Measurements from ENCODE around the gene QPCTL. TPM values are rescaled to one million over a fixed set of nuclear protein-coding genes. Genes with fewer than 3 reads are reported as not detected.

The QPCTL gene
- total RNA-seq = 27.4 and 27.6 TPM in 2 replicates

GRCh38 chr19:45692187-45693105, at the start of gene QPCTL:
QPCTL (plus strand) TSS chr19:45692666; CDS start chr19:45692704, 38 bp downstream.

GRCh38 chr19:45667620-45668341, 24.7 kb upstream of the QPCTL start, which contains the start of gene GIPR:
GIPR (plus strand) TSS chr19:45668221; CDS start chr19:45669521, 1,300 bp downstream.

GRCh38 chr19:45691516-45692186, 815 bp upstream of the QPCTL start, which contains the start of gene SNRPD2:
SNRPD2 (minus strand) TSS chr19:45691953; CDS start chr19:45691888, 65 bp downstream.

GRCh38 chr19:45730368-45731288, 38.2 kb downstream of the QPCTL start, which contains the start of gene FBXO46:
FBXO46 (minus strand) TSS chr19:45730896; CDS start chr19:45713495, 17,401 bp downstream.

GRCh38 chr19:45733160-45733810, 40.8 kb downstream of the QPCTL start, which contains the start of gene MEIOSIN:
MEIOSIN (plus strand) TSS chr19:45733439; CDS start chr19:45735377, 1,938 bp downstream.

Other genes starting within 250 kb of the QPCTL start
- gene FOSB, start 224.7 kb upstream of the QPCTL start, total RNA-seq = 2.5 and 3.0 TPM in 2 replicates
- 15.3 and 17.7 TPM in 2 replicates for gene RTN2, start 195.6 kb upstream of the QPCTL start, total RNA-seq
- 0.84 and 0.89 TPM in 2 replicates for gene PPM1N, start 194.2 kb upstream of the QPCTL start, total RNA-seq
- gene VASP, start 185.2 kb upstream of the QPCTL start, total RNA-seq = 93.5 and 101 TPM in 2 replicates
- 5.8 and 6.7 TPM in 2 replicates for gene OPA3, start 107.9 kb upstream of the QPCTL start, total RNA-seq
- under 0.01 and 0.17 TPM in 2 replicates for gene GPR4, start 90.5 kb upstream of the QPCTL start, total RNA-seq
- gene EML2, start 53.3 kb upstream of the QPCTL start, total RNA-seq = 20.5 and 21.0 TPM in 2 replicates
- 0.50 TPM in 1 of 2 replicates, not detected in the other for gene GIPR, start 24.4 kb upstream of the QPCTL start, total RNA-seq
- 355 and 375 TPM in 2 replicates for gene SNRPD2, start 713 bp upstream of the QPCTL start, total RNA-seq
- gene FBXO46, start 38.2 kb downstream of the QPCTL start, total RNA-seq = 8.0 and 8.1 TPM in 2 replicates
- gene MEIOSIN, start 40.8 kb downstream of the QPCTL start, total RNA-seq = not detected in 2 replicates
- 12.6 and 15.3 TPM in 2 replicates for gene SIX5, start 76.6 kb downstream of the QPCTL start, total RNA-seq
- 16.0 and 17.1 TPM in 2 replicates for gene DMPK, start 89.8 kb downstream of the QPCTL start, total RNA-seq
- 24.2 and 28.2 TPM in 2 replicates for gene DMWD, start 100.2 kb downstream of the QPCTL start, total RNA-seq
- gene RSPH6A, start 122.6 kb downstream of the QPCTL start, total RNA-seq = not detected in 2 replicates
- gene SYMPK, start 170.5 kb downstream of the QPCTL start, total RNA-seq = 29.6 and 31.4 TPM in 2 replicates
- gene FOXA3, start 171.7 kb downstream of the QPCTL start, total RNA-seq = under 0.01 TPM in 1 of 2 replicates, not detected in the other
- gene IRF2BP1, start 193.5 kb downstream of the QPCTL start, total RNA-seq = 23.4 and 24.4 TPM in 2 replicates
- gene MYPOP, start 209.9 kb downstream of the QPCTL start, total RNA-seq = 2.7 and 2.9 TPM in 2 replicates
- gene NANOS2, start 222.1 kb downstream of the QPCTL start, total RNA-seq = not detected in 2 replicates

Data from bronchus fibroblast of lung (primary cell).